Inflammatory macrophage treated with lipopolysaccharide for 4 hours (primary cell): ENCODE results near the gene ZNF22.

Source experiments
- DNase-seq: peaks from one replicate; pipeline ENCODE4 v3.0.0-alpha.2; 2020

ZNF22 gene

GRCh38 chr10:44978213-44978569 is 22.5 kb upstream of the ZNF22 start:
- no peak for DNase-seq

- peak; percentile 61 for DNase-seq
These were observed 22.0 kb upstream of the ZNF22 start, which contains the start of gene DEPP1 for GRCh38 chr10:44978570-44979280. Gene DEPP1, minus strand, starts transcription at chr10:44978809. Its CDS starts 779 bp downstream, at chr10:44978030.

GRCh38 chr10:44979281-44980191 is 21.2 kb upstream of the ZNF22 start:
- no peak for DNase-seq

DNA sequence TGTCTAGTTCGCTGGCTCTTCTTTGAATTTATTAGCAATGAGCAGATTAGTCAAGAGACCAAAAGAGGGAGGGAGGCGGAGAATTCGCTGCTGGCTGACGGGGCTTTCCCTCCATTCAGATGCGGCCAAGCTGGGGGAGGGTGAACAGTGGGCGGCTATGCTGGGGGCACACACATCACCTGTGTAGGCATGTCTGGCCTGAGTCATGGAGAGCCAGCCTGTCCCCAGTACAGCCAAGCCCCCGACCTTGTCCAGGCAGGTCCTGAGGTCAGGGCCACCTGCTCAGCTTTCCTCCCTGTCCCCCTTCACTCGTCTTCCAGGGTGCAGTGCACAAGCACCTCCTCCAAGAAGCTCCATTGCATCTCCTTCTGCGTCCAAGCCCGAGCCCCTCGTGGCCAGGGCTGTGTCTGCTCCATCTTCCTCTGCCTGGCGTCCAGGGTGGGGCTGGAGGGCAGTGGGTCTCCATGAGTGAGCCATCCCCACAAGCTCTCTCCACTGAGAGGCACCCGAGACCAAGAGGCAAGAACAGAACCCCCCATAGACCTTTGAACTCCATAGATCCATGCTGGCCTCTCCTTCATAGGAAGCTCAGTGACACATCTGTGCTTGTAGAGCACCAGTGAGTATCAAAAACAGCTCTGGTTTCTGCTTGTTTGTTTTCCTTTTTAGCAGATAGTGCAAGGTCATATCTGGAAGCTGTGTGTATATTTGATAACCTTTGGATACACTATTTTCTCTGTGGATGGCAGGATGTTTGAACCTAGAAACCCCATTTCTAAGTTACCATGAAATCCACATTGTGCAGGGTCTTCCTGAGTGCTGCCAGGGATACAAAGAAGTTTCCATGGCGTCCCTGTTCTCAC is 20.2 kb upstream of the ZNF22 start:
- DNase-seq = no peak

DNA sequence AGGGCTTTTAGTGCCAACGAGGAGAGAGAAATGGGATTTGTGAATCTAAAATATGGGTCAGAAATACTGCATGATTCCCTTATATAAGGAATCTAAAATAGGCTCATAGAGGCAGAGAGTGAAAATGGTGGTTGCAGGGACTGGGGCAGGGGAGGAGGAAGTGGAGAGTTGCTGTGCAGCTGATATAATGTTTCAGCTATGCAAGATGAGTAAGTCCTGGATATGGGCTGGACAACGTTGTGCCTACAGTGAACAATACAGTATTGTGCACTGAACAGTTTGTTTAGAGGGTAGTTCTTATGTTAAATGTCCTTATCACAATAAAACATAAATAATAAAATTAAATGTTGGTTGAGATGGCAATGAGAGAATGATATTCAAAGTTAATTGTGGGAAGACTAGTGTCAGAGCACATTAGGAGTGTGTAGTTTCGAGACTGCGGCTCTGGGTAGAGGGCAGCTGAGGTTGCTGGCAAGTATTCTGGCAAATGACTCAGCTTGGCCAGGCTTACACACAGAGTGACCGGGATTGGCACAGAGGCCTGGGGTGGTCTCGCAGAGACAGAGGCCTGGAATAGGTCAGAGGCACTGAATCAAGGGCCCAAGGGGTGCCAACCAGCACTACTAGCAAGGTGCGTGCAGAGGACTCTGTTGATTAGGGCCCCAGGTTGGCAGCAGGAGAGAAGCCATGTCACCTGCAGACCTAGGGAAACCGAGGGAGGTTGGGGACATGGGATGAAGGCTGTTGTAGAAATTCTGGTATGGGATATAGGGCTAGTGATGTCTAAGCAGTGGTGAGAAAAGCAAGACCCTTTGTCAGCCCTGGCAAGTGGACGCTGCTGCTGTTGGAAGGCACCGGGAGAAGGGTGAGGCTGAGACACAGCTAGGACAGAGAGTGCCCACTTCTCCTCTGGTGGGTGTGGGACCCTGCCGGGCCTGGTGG is 19.3 kb upstream of the ZNF22 start:
- peak; percentile 42 for DNase-seq

DNA sequence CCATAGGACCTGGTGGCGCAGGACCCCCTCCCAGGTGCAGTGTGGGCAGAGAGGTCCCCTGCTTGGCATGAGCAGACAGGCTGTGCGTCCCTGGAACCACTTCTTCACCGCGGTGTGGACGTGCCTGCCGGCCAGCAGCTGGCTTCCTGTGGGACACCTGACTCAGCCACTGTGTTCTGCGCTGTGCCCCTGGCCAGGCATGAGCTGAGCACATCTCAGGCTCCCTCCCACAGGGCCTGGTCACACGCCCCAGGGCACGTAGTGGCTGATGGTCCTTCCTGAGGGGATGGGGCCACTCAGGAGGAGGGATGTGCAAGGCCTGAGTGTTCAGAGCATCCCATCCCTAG is 18.6 kb upstream of the ZNF22 start:
- no peak for DNase-seq

DNA sequence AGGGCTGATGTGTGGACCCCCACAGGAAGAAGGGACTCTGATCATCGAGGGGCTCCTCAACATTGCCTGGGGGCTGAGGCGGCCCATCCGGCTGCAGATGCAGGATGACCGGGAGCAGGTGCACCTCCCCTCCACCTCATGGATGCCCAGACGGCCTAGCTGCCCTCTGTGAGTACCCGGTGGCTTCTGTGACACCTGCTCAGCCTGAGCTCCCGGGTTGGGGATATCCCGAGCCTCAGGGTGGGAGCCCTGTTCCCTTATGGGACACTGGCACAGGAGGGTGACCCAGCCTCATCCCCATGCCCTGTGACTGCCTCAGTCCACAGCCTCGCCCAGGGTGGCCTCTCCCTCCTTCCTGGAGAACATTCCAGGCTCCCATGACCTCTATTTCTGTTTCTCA is 18.2 kb upstream of the ZNF22 start:
- no peak for DNase-seq

DNA sequence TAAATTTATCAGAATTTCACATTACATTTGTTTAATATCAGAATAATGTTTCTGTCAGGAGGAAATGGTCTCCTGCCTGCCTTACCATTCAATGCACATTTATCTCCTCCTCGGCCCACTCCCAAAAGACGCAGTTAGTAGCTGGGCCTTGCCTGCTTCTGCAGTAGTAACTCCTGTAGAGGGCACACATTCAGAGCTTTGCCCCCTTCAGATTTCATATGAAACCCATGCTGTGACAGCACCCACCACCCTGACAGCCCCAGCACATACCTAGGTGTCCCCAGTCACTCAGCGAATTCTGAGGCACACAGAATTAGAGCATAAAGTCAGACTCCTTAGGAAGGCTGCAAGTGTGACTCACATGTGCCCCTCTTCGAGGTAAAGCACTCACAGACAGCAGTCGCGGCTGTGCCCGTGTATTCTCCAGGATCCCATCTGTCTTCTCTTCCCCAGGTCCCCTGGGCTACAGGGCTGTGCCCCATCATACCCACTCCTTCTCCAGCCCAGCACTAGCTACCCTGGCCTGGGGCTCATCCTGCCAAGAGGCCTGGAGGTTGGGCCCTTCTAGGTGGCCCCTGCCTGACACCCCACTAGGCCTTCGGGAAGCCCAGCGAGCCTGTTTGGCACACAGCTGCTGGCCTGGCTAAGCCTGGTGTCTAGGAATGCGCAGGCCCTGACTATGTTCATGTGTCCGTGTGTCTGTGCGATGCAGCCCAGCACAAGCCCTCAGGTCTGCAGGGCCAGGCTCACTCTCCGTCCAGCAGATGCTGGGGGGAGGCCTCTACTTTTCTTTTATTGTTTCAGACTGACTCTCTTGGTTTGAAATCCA is 17.4 kb upstream of the ZNF22 start:
- no peak for DNase-seq

- no peak for DNase-seq
These were observed 16.8 kb upstream of the ZNF22 start for GRCh38 chr10:44983895-44984278.

DNA sequence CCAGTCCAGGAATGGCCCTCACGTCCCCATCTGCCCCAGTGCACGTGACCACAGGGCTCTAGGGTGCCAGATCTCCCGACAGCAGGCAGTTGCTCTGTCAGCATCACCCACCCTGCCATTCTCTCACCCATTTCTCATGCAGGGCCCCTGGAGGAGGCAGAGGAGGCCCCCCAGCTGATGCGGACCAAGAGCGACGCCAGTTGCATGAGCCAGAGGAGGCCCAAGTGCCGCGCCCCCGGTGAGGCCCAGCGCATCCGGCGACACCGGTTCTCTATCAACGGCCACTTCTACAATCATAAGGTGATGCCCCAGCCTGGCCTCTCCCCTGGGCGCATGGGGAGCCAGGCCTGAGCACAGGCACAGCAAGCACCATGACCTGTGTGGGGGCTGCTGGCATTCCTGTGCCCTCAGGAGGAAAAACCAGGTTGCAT is 16.0 kb upstream of the ZNF22 start:
- DNase-seq = no peak

DNA sequence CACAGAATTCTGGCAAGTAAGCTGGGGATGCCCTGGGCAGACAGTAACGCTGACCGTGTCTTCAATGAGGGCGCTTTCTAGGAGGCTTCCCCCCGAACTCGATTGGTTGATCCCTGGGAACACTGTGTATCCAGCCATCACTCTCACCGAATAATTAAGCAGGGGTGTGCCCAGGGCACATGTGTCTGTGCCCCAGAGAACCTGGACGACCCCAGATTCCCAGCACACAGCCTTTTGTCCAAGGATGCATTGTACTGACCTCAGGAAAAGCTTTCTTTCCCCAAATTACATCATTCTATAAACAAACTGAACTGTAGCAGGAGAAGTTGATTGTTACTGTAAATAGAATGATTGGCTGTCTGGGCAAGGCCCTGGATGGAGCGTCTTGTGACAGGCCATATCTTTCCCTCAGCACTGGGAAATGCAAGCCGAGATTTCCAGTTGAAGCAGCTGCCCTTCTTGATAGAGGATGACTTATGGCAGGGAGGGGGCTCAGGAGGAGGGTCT is 15.5 kb upstream of the ZNF22 start:
- no peak for DNase-seq

DNA sequence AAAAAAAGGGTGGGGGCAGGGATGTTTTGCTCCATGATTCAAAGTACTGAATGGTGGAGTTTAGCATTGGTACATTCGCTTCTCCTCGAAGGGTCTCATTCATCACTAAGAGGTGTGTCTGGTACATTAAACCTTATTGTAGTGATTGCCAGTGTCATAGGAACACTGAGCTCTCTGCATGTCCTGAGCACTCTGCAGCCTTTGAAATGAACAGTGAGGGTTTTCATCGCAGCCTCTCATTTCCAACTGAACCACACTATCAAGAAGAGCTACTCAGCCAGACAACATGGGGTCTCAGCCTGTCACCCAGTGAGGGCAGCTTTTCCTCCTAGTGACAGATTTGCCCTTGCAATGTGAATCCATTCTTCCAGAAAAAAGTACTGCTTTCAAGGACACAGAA is 14.5 kb upstream of the ZNF22 start:
- no peak for DNase-seq

GRCh38 chr10:44986670-44987069 is 14.1 kb upstream of the ZNF22 start:
- no peak for DNase-seq

DNA sequence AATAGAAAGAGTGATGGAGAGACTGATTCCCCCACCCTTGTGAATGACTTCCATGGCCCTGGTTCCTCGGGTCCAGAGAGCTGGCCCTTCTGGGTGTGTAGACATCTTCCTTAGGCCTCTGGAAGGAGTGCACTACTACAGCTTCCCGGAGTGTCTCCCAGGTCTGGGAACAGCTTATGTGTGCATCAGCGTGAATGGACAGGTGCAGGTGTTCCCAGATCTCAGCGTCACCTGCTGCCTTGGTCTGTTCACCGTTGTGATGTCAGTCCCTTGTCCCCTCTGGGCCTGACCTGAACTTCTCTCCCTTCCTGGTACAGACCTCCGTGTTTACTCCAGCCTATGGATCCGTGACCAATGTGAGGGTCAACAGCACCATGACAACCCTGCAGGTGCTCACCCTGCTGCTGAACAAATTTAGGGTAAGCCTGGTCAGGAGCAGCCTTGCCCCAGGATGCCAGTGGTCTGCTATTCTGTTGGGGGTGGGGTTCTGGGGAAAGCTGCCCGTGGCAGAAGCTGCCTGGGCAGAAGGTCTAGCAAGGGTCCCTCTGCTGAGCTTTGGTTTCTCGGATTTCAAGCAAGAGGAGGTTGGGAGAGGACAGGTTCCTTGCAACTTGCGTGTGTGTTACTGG is 11.7 kb upstream of the ZNF22 start:
- no peak for DNase-seq

DNA sequence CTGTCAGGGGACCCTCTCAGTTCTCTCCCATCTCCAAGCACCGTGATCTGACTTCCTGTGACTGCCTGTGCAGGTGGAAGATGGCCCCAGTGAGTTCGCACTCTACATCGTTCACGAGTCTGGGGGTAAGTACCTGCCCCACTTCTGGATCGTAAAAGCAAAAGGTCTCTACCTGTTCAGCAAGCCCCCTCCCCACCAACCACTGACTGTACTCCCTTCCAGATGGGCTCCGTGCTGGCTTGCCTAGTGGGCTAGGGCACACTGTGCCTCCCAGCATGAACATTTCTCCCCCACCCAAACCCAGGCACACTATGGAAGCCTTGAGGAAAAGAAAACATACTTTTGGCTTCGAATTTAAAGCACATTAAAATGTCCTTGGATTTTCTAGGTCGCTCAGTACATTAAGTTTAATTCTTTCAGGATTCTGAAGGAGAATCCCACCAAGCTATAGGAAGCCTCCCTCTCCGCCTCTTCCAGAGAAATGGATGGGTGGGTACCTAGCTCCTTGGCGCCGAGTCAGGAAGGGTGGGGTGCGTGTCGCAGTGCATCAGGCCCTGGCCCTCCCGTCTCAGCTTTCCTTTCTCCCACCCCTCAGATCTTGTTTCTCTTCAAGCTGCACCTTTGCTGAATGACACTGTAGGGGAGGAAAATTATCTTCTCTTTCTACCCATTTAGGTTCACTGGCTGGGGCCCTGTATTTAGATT is 11.0 kb upstream of the ZNF22 start:
- DNase-seq = no peak

GRCh38 chr10:44990302-44990655 is 10.4 kb upstream of the ZNF22 start:
- DNase-seq = no peak

- no peak for DNase-seq
These were observed 9.8 kb upstream of the ZNF22 start for GRCh38 chr10:44990965-44991364.

DNA sequence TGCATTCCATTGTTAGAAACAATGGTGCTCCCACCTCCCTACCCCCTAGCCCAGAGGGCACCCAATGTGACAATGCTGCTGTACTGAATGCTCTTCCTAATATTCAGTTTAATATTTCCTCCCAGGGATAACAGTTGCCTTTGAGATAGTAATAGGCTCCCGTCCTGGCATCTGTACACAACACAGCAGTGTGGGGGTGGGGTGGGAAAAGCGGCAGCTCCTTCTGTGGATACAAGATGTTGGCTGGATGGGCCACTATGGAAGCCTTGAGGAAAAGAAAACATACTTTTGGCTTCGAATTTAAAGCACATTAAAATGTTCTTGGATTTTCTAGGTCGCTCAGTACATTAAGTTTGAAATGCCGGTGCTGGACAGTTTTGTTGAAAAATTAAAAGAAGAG is 9.2 kb upstream of the ZNF22 start:
- no peak for DNase-seq

DNA sequence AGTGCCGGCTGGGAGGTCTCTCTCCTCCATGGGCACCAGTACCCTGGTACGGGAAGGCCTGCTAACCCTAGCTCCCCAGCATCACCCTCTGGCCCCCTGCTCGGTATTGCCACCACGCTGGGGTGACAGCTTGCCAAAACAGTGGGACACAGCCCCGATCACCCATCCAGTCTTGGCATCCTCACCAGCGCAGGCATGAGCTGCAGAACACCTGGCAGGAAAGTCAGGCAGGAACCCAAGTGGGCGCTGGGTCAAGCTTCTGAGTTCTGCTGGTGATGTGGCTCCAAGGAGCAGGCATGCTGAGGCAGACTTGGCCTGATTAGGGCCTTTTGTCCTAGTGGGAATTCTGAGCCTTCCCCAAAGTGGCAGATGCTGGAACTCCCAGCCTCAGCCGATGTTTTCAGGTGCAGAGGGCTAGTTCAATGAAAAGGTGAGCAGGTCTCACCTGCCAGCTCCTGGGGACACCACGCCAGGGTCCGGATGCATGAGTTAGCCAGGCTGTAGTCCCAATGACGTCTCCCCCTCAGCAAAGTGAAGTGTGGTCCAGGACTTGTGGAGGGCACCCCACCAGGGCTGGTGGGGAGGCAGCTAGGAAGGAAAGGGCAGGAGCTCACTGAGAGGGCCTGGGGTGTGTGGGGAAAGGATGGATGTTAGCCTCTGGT is 8.5 kb upstream of the ZNF22 start:
- DNase-seq = no peak
